ENCODE results near the gene DARS1. TPM values are rescaled to one million over a fixed set of nuclear protein-coding genes. Genes with fewer than 3 reads are reported as not detected.

The DARS1 gene
- total and polyA plus RNA-seq, 2 experiments from 2014 or later: 115 to 148 TPM

DNA sequence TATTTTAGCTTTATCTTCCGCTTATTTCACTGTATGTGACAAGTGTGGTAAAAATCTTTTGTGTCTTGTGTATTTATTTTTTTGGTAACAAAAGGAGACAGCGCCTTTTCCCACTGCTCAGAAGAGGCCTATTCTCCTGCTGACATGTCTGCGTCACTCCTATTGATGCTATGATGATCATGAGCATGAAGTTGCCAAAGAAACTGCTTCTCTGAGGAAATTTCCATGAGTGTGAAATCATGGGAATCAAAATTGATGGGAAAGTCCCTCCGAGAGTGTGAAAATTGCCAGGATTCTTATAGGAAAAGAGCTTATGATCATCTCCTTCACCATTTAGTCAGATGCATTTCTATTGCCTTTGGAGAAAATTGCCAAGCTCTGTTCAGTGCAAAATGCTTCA is 36.5 kb upstream of the DARS1 start:
- Histone ChIP-seq H3K4me1 (ENCODE audit: insufficient read depth) (0 out of 2 replicates have a peak, but pooled peaks cover 4% of the 10 kb centered on the region), H3K79me2 (replicated peaks; ENCODE audit: insufficient read depth) (no peaks in the 10 kb centered on the region), H2AFZ (no peak overlapping the region), H3K36me3 (ENCODE audit: insufficient read depth) (no peaks in the 10 kb centered on the region), H3F3A (replicated peaks; ENCODE audit: low read depth) (no peaks in the 10 kb centered on the region), H3K27me3 (ENCODE audit: insufficient read depth) (peaks cover 7% of the 10 kb centered on the region; the same call in 1 of the 2 replicates), H3K4me3 (no peak overlapping the region), H4K20me1 (replicated peaks; ENCODE audit: insufficient read depth) (no peaks in the 10 kb centered on the region), H3K27ac (ENCODE audit: low read depth) (no peak overlapping the region), H3K4me2 (no peak overlapping the region), H3K9me2 (ENCODE audit: insufficient read depth) (no peaks in the 10 kb centered on the region)
- H3K36me3 Mint-ChIP-seq (ENCODE audit: low read depth): no peaks in the 10 kb centered on the region
- no peak overlapping the region for H3K4me3 Mint-ChIP-seq
- peaks cover 17% of the 10 kb centered on the region for H3K4me1 Mint-ChIP-seq
- TF ChIP-seq, protein P1, sequence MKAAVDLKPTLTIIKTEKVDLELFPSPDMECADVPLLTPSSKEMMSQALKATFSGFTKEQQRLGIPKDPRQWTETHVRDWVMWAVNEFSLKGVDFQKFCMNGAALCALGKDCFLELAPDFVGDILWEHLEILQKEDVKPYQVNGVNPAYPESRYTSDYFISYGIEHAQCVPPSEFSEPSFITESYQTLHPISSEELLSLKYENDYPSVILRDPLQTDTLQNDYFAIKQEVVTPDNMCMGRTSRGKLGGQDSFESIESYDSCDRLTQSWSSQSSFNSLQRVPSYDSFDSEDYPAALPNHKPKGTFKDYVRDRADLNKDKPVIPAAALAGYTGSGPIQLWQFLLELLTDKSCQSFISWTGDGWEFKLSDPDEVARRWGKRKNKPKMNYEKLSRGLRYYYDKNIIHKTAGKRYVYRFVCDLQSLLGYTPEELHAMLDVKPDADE (IDR thresholded peaks at IDR 0.05): no peak
- H3K9me3 Mint-ChIP-seq: no peaks in the 10 kb centered on the region
- H3K27me3 Mint-ChIP-seq (ENCODE audit: insufficient read depth, low read depth, poor library complexity): peaks cover 5% of the 10 kb centered on the region
- DNase-seq (ENCODE audit: low spot score): no peak
- ATAC-seq: no peak
- H3K27ac Mint-ChIP-seq: no peak overlapping the region

DNA sequence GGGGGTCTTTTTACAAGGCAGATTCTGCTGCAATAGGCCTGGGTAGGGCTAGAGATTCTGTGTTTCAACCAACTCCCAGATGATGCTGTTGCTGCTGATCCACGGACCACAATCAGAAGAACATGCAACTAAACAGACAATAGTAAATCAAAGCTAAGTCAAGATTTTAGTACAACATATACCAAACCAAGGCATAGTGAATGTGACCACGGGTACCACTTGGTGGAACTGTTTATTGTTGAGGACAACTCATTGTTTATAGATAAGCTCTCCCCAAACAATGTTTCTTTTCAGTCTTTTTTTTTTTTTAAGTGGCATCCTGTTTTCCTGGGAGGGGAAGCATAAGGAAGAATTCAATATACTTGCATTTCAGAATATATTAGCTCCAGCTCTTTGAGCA is 36.0 kb upstream of the DARS1 start:
- peaks cover 14% of the 10 kb centered on the region for H3K4me1 Mint-ChIP-seq
- H3K27ac ChIP-seq (ENCODE audit: low read depth): no peak overlapping the region

More for the DNA sequence above, 36.0 kb upstream of the DARS1 start:
- peaks cover 6% of the 10 kb centered on the region; the same call in 1 of the 2 replicates for H3K27me3 ChIP-seq (ENCODE audit: insufficient read depth)
- no peak overlapping the region for H3K4me3 Mint-ChIP-seq
- no peaks in the 10 kb centered on the region for H3F3A ChIP-seq (replicated peaks; ENCODE audit: low read depth)
- H2AFZ ChIP-seq: no peak overlapping the region
- H3K79me2 ChIP-seq (replicated peaks; ENCODE audit: insufficient read depth): no peaks in the 10 kb centered on the region
- no peaks in the 10 kb centered on the region for H3K36me3 ChIP-seq (ENCODE audit: insufficient read depth)
- H3K4me1 ChIP-seq (ENCODE audit: insufficient read depth): 0 out of 2 replicates have a peak, but pooled peaks cover 4% of the 10 kb centered on the region
- no peak overlapping the region for H3K27ac Mint-ChIP-seq
- H3K4me2 ChIP-seq: no peak overlapping the region
- no peaks in the 10 kb centered on the region for H3K9me3 Mint-ChIP-seq
- H3K27me3 Mint-ChIP-seq (ENCODE audit: insufficient read depth, low read depth, poor library complexity): peaks cover 5% of the 10 kb centered on the region
- no peaks in the 10 kb centered on the region for H4K20me1 ChIP-seq (replicated peaks; ENCODE audit: insufficient read depth)
- no peak overlapping the region for H3K4me3 ChIP-seq
- DNase-seq (ENCODE audit: low spot score) (no peak), ATAC-seq (no peak)
- H3K9me2 ChIP-seq (ENCODE audit: insufficient read depth): no peaks in the 10 kb centered on the region
- TF ChIP-seq JUNB (IDR thresholded peaks at IDR 0.05; ENCODE audit: unreplicated experiment) (no peak), ZNF331 (CRISPR knock-in tag; IDR thresholded peaks at IDR 0.05; ENCODE audit: low read depth) (no peak), EZH2phosphoT487 (IDR thresholded peaks at IDR 0.05; ENCODE audit: unreplicated experiment) (no peak), CREB1 (CRISPR knock-in tag; IDR thresholded peaks at IDR 0.05; ENCODE audit: low read depth) (no peak), POLR2AphosphoS5 (IDR thresholded peaks at IDR 0.05; ENCODE audit: low read depth) (no peak)
- TF ChIP-seq, protein P2, sequence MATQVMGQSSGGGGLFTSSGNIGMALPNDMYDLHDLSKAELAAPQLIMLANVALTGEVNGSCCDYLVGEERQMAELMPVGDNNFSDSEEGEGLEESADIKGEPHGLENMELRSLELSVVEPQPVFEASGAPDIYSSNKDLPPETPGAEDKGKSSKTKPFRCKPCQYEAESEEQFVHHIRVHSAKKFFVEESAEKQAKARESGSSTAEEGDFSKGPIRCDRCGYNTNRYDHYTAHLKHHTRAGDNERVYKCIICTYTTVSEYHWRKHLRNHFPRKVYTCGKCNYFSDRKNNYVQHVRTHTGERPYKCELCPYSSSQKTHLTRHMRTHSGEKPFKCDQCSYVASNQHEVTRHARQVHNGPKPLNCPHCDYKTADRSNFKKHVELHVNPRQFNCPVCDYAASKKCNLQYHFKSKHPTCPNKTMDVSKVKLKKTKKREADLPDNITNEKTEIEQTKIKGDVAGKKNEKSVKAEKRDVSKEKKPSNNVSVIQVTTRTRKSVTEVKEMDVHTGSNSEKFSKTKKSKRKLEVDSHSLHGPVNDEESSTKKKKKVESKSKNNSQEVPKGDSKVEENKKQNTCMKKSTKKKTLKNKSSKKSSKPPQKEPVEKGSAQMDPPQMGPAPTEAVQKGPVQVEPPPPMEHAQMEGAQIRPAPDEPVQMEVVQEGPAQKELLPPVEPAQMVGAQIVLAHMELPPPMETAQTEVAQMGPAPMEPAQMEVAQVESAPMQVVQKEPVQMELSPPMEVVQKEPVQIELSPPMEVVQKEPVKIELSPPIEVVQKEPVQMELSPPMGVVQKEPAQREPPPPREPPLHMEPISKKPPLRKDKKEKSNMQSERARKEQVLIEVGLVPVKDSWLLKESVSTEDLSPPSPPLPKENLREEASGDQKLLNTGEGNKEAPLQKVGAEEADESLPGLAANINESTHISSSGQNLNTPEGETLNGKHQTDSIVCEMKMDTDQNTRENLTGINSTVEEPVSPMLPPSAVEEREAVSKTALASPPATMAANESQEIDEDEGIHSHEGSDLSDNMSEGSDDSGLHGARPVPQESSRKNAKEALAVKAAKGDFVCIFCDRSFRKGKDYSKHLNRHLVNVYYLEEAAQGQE (IDR thresholded peaks at IDR 0.05; ENCODE audit: unreplicated experiment): no peak
- TF ChIP-seq, protein P3, sequence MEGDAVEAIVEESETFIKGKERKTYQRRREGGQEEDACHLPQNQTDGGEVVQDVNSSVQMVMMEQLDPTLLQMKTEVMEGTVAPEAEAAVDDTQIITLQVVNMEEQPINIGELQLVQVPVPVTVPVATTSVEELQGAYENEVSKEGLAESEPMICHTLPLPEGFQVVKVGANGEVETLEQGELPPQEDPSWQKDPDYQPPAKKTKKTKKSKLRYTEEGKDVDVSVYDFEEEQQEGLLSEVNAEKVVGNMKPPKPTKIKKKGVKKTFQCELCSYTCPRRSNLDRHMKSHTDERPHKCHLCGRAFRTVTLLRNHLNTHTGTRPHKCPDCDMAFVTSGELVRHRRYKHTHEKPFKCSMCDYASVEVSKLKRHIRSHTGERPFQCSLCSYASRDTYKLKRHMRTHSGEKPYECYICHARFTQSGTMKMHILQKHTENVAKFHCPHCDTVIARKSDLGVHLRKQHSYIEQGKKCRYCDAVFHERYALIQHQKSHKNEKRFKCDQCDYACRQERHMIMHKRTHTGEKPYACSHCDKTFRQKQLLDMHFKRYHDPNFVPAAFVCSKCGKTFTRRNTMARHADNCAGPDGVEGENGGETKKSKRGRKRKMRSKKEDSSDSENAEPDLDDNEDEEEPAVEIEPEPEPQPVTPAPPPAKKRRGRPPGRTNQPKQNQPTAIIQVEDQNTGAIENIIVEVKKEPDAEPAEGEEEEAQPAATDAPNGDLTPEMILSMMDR (conservative IDR thresholded peaks at IDR 0.05; ENCODE audit: low read depth in 2 of 2): no peak
- TF ChIP-seq, protein P4, sequence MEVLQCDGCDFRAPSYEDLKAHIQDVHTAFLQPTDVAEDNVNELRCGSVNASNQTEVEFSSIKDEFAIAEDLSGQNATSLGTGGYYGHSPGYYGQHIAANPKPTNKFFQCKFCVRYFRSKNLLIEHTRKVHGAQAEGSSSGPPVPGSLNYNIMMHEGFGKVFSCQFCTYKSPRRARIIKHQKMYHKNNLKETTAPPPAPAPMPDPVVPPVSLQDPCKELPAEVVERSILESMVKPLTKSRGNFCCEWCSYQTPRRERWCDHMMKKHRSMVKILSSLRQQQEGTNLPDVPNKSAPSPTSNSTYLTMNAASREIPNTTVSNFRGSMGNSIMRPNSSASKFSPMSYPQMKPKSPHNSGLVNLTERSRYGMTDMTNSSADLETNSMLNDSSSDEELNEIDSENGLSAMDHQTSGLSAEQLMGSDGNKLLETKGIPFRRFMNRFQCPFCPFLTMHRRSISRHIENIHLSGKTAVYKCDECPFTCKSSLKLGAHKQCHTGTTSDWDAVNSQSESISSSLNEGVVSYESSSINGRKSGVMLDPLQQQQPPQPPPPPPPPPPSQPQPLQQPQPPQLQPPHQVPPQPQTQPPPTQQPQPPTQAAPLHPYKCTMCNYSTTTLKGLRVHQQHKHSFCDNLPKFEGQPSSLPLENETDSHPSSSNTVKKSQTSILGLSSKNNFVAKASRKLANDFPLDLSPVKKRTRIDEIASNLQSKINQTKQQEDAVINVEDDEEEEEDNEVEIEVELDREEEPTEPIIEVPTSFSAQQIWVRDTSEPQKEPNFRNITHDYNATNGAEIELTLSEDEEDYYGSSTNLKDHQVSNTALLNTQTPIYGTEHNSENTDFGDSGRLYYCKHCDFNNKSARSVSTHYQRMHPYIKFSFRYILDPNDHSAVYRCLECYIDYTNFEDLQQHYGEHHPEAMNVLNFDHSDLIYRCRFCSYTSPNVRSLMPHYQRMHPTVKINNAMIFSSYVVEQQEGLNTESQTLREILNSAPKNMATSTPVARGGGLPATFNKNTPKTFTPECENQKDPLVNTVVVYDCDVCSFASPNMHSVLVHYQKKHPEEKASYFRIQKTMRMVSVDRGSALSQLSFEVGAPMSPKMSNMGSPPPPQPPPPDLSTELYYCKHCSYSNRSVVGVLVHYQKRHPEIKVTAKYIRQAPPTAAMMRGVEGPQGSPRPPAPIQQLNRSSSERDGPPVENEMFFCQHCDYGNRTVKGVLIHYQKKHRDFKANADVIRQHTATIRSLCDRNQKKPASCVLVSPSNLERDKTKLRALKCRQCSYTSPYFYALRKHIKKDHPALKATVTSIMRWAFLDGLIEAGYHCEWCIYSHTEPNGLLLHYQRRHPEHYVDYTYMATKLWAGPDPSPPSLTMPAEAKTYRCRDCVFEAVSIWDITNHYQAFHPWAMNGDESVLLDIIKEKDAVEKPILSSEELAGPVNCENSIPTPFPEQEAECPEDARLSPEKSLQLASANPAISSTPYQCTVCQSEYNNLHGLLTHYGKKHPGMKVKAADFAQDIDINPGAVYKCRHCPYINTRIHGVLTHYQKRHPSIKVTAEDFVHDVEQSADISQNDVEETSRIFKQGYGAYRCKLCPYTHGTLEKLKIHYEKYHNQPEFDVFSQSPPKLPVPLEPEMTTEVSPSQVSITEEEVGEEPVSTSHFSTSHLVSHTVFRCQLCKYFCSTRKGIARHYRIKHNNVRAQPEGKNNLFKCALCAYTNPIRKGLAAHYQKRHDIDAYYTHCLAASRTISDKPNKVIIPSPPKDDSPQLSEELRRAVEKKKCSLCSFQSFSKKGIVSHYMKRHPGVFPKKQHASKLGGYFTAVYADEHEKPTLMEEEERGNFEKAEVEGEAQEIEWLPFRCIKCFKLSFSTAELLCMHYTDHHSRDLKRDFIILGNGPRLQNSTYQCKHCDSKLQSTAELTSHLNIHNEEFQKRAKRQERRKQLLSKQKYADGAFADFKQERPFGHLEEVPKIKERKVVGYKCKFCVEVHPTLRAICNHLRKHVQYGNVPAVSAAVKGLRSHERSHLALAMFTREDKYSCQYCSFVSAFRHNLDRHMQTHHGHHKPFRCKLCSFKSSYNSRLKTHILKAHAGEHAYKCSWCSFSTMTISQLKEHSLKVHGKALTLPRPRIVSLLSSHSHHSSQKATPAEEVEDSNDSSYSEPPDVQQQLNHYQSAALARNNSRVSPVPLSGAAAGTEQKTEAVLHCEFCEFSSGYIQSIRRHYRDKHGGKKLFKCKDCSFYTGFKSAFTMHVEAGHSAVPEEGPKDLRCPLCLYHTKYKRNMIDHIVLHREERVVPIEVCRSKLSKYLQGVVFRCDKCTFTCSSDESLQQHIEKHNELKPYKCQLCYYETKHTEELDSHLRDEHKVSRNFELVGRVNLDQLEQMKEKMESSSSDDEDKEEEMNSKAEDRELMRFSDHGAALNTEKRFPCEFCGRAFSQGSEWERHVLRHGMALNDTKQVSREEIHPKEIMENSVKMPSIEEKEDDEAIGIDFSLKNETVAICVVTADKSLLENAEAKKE (CRISPR knock-in tag; IDR thresholded peaks at IDR 0.05): no peak
- H3K36me3 Mint-ChIP-seq (ENCODE audit: low read depth): no peaks in the 10 kb centered on the region

Data from GM23338 (cell line).